HG03457 (cell line): ENCODE measurements around the gene HES1.

ENCODE experiments used
- ATAC-seq: cut with Tn5 transposase; IDR thresholded peaks from one replicate; pipeline ENCODE4 v1.9.1; 2021; ENCODE audit warnings: moderate number of reproducible peaks; ENCODE audit not compliant: unreplicated experiment

Gene HES1

DNA sequence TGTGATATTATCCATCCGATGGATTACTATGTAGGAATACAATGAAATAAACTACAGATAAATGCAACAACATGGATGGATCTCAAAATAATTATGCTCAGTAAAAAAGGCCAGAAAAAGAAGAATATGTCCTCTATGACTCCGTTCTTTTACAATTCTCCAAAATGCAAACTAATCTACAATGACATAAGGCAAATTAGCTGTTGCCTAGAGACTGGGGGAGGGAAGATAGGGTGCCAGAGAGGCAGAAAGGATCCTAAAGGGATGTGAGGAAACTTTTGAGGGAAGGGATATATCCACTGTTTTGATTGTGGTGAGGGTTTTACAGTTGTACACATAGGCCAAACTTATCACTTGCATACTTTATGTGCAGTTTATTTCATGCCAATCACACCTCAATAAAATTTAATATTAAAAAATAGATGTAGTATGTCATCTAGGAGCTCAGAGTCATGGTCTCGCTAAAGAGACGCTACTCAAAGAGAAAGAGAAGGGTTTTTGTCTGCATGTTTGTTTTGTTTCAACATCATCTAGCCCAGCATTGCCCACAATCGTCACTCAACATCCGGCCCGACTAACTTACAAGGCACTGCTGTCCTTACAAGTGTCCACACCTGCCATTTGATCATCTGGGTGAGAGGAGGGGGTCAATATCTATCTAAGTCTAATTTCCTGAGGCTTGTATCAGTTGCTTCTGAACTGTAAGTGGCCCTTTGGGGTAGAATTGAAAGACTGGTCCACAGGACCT is 29.5 kb downstream of the HES1 start:
- no peak for ATAC-seq

DNA sequence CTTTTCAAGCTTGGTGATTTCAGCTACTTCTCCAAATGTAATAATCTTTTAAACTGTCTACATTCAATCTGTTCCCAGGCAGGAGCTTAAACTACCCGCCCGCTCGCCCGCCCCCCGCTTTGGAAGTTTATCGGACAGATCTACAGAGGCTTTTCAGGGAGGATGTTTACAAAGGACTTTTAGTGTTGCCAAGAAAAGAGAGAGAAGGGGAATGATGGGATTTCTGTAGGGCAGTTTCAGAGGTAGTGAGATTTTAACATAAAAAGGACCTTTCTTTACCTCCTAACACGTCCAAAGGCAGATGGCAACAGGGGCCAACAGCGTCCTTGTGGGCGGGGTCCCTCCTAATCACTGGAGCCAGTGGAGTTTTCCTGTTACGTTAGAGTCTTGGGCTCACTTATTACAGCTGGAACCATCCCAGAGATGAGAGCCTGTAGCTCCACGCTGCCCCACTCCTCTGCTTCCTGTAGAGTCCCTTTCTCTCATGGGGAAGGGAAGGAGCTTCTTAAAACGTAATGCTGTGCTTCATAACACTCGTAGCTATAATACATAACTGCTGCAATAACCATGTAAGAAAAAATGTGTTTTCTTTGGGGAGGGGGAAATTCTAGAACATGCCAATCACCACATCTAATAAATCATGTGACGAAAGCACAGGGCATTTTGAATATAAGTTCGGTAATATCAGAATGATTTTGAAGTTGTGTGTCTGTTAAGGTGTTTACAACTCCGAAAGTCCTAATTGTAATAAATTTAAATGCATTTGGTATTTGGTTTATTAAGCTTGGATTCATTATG is 30.9 kb downstream of the HES1 start:
- no peak for ATAC-seq

GRCh38 chr3:194167480-194168282 is 31.7 kb downstream of the HES1 start:
- no peak for ATAC-seq

DNA sequence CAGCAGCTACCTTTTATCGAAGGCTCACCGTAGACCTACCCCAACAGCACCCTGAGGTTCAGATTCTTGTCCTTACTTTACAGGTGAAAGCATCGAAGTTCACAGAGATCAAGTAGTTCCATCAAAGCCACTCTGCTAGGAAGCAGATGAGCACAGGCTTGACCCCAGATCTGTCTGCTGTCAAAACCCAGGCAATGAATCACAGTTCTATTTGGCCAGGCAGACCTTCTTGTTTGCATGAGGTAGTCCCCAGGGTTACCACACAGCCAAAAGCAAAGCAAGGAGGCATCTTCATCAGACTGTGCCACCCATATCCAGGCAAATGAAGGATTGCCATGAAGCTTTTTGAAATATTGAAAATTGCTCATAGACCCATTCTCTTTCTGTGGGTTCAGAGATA is 33.0 kb downstream of the HES1 start:
- ATAC-seq: no peak

GRCh38 chr3:194169595-194169994 is 33.6 kb downstream of the HES1 start:
- ATAC-seq: no peak

GRCh38 chr3:194170793-194171192 is 34.8 kb downstream of the HES1 start:
- no peak for ATAC-seq

GRCh38 chr3:194174406-194174805 is 38.5 kb downstream of the HES1 start:
- no peak for ATAC-seq

DNA sequence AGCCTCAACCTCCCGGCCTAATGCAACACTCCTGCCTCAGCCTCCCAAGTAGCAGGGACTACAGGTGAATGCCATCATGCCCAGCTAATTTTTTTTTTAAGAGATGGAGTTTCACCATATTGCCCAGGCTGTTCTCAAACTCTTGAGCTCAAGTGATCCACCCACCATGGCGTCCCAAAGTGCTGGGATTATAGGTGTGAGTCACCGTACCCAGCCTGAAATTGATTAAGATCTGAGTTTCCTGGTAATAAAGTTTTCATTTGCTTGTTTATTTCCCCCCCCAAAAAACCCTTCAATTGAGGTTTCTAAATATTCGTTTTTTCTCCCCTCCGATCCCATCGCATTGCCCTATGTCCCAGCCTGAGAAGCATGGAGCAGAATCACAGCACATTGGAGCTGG is 39.0 kb downstream of the HES1 start:
- ATAC-seq: no peak

GRCh38 chr3:194176274-194176991 is 40.5 kb downstream of the HES1 start:
- ATAC-seq: no peak

- no peak for ATAC-seq
Measured at GRCh38 chr3:194177141-194177540, 41.2 kb downstream of the HES1 start.

GRCh38 chr3:194178128-194178527 is 42.2 kb downstream of the HES1 start:
- no peak for ATAC-seq

DNA sequence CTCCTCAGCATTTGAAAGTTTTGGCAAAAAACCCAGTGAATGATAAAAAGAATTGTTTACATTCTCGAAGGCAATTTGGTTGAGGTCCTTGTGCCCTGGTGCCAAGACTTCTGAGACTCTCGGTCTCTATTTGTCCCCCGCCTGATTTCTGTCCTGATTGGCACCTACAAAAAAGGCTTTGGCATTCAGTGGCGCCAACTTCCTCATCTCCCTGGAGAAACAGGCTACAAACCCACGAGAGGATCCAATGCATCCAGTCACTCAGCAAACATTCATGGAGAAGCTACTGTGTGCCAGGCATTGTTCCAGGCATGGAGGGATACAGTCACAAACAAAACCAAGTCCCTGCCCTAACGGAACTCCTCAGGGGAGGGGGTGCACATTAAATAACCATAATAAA is 42.7 kb downstream of the HES1 start:
- ATAC-seq: no peak

GRCh38 chr3:194180570-194180969 is 44.6 kb downstream of the HES1 start:
- ATAC-seq: no peak

DNA sequence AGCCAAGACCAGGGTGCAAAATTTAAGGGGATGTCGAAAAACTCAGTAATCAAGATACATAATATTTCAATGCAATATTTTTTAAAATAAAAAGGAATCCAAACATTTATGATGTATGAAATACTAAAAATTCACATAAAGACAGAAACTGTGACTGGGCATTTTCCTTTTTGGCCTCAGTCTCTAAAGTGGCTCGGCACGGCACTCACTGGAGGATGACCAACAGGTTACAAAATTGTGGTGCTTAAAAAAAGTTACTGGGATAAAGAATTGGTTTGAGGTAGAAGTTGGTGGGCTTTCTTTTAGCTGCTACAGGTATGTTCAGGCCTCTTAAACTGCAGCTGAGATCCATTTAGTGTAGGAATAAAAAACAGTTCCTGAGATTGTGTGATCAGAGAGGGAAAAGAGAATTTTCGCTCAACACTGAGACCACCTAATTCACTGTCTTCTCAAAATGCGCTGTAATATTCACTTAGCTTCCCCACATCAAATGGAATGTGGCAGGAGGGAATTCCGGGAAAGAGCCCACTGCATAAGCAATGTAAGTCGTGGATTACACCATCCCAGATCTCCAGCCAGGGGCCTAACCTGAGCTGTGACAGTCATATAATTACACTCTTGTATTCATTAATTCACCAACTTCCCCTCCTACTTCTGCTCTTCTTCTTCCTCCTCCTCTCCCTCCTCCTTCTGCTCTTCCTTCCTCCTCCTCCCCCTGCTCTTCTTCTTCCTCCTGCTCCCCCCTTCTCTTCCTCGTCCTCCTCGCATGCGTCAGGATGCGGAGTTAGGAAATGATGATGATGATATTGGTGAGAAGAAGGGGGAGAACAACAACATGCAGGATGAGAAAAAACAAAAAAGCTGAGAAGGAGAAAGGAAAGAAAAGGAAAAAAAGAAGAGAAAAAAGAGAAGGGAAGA is 45.9 kb downstream of the HES1 start:
- ATAC-seq: no peak

DNA sequence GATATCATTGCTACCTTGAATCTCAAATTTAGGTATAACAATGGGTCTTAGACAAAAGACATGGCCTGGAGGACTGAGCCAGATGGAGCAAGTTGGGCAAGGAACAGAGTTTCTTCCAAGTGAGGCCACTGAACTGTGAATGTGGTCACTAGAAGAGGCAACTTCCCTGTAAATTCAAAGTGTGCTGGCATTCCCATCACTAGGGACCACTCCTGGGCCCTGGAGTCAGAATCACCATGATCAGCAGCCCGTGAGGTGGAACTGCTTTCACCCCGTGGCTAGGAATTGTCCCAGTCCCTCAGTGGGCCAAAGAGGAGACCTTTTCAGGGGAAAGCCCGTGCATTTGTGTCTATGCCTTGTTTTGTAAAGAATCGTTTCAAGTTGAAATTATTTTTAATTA is 47.3 kb downstream of the HES1 start:
- no peak for ATAC-seq

GRCh38 chr3:194184265-194184751 is 48.4 kb downstream of the HES1 start:
- no peak for ATAC-seq

DNA sequence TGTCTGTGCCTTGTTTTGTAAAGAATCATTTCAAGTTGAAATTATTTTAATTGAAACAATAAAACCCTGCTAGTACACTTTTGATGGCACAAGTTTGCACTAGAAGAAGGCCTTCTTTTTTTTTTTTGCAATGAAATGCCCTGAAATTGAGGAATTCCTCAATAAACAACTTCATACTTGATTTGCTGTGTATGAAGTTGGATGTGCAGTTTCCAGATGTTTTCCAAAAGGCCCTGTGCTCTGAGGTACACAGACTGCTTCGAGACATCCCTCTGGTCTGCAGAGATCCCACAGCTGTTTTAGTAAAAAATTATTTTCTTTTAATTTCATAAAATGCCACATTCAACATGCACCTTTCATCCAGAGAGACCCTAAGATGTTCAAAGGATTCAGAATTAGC is 48.9 kb downstream of the HES1 start:
- ATAC-seq: no peak

- no peak for ATAC-seq
Measured at GRCh38 chr3:194185221-194185620, 49.3 kb downstream of the HES1 start.

DNA sequence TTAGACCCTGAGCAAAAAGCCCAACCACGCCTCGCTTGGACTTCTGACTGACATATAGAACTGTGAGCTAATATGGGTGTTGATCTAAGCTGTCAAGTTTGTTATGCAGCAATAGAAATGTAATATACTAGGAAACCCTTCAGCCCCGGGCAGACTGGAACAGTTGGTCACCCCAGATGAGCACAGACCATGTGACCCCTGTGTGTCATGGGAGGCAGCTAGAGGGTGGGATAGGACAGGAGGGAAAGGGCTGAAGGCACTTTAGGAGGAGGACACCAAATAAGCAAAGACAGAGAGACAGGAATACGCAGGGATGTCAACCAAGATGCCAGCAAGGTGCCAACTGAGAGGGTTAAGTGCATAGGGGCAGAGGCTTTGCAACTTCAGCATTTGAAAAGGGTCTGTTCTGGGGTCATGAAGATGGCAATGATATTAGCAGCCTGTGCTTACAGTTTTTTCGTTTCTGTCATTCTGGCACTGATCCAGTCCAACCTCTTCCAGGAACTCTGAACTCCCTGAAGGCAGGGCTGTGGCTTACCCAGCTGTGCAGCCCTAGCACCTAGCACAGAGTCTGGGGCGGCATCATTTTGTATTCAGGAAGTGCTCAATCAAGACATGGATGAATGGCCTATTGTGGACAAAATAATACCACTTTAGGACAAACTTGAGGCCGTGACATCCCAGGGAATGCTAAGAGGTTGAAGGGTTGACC is 51.4 kb downstream of the HES1 start:
- ATAC-seq: no peak
